CD4-positive, alpha-beta T cell treated with Interleukin-15 for 4 hours (primary cell): ENCODE measurements around the gene NTN4.
A peak's percentile ranks its signal among the peaks of the same experiment; 100 is the strongest.

Experiments
- DNase-seq: peaks from one replicate; pipeline ENCODE4 v3.0.0-alpha.2; 2020; ENCODE audit warnings: low spot score

Gene NTN4

GRCh38 chr12:95653771-95654546 is 136.6 kb downstream of the NTN4 start:
- DNase-seq = no peak

DNA sequence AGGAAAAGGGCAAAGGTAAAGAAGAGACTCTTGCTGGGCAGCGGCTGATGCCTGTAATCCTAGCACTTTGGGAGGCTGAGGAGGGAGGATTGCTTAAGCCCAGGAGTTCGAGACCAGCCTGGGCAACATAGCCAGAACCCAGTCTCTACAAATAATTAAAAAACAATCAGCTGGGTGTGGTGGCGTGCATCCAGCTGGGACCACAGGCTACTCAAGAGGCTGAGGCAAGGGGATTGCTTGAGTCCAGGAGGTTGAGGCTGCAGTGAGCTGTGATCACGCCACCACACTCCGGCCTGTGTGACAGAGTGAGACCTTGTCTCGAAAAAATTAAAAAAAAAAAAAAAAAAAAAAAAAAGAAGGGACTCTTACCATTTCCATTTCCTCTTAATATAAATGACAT is 138.9 kb downstream of the NTN4 start:
- no peak for DNase-seq

GRCh38 chr12:95648990-95649791 is 141.4 kb downstream of the NTN4 start:
- no peak for DNase-seq

DNA sequence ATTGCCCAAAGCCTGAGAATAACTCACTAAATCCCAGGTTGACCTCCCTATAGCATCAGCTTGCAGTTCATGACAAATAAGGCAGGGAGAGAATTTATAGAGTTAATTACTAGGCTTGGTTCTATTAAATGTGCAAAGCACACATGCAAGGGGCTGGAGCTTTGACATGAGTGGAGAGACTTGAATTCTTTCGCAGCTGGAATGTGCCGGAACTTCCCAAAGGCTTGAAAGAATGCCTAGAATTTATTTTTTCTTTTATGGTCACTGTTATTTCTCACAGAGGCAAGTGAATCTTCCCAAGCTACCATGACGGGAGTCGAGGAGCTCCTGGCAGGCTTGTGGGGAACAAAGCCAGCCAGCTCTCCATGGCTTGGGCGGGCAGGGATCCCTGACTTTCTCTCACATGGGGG is 143.8 kb downstream of the NTN4 start:
- no peak for DNase-seq

- no peak for DNase-seq
These were observed 147.3 kb downstream of the NTN4 start for GRCh38 chr12:95643256-95643655.

GRCh38 chr12:95642583-95642982 is 148.0 kb downstream of the NTN4 start:
- DNase-seq = no peak

DNA sequence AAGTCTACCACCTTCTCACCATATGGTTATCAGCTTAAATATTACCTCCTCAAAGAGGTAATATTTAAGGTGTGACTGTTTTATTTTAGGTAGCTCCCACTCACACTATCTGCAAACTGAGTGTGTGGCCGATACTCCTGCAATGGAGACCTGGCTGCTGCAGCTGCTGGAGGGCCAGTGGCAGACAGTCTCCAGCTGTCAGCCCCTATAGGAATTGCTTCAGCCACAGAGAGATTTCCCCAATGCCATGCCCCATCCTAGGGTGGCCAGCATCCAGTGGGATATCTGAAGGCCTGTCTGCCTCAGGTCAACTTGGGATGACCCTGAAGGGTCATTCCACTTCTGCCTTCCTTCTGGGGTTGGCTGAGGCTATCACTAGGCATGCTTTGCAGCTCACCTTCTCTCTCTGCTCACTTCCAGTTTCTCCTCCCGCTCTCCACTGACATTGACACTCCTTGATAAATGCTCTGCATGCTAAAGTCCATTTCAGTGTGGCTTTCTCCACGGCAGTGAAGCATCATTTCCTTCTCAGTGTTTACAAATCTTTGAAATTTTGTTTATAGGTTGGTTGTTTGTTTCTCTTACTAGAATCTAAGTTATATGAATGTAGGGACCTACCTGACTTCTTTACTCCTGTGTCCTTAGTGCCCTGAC is 149.1 kb downstream of the NTN4 start:
- DNase-seq = no peak

GRCh38 chr12:95640516-95640915 is 150.0 kb downstream of the NTN4 start:
- DNase-seq = no peak

DNA sequence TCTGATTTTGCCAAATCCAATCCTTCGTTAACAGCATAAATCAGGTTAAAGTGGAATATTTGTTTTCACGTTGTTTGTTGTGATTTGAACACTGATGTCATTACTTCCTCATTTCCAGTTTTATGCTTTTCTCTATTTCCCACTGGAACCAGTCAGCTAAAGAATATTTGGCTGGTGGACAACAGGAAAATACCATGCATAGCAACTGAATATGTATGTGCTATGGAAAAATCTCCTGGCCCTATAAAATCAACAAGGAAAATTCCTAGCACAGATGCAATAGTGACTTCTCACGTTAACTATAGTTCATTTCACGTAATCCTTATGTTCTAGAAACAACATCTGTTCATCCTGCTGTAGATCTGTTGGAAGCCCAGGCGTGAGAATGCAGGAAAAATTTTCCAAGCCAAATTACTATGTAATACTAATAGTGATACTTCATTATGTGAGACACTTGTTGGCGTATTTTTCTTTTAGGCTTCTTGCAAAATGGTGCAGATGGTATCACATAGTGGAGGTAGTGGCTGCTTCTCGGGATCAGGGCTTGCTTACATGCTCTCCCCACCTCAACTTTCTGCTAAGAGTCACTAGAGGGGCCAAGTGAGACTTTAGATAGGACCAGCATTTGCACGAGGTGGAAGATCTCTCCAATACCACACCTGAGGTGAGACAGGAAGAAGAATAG is 153.0 kb downstream of the NTN4 start:
- no peak for DNase-seq

- no peak for DNase-seq
These were observed 153.6 kb downstream of the NTN4 start for GRCh38 chr12:95637010-95637409.

DNA sequence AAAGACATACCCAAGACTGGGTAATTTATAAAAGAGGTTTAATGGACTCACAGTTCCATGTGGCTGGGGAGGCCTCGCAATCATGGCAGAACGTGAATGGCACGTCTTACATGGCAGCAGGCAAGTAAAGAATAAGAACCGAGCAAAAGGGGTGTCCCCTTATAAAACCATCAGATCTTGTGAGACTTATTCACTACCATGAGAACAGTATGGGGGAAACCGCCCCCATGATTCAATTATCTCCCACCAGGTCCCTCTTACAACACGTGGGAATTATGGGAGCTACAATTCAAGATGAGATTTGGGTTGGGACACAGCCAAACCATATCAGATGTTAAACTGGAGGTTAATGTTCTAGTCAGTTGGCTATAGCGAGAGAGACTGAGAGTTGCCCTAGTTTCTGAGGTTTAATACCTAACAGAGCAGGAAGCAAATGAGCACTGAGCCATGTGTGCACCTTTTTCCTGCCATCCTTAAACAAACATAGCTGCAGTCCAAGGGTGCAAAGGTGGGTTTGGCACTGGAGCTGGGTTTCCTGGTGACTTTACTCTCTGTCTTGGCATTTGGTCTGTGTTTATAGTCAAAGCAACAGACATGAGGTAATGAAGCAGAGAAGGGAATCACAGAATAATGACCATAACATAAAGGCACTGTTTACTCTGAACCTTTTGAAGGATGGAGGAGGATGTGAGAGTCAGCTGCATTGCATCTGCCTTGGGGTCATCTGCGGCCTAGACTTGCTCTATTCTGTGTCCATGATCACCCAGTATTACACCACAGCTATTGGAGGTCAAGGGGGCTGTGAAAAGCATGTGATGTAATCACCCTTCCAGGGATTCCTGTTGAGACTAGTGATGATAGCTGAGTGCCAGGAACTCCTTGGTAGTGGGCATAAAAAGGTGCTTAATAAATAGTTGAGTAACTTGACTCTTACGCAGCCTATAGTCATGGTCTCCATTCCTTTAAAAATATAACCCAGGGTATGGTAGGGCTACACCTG is 155.6 kb downstream of the NTN4 start:
- no peak for DNase-seq

- DNase-seq = no peak
These were observed 156.7 kb downstream of the NTN4 start for GRCh38 chr12:95633732-95634465.

GRCh38 chr12:95633049-95633731 is 157.4 kb downstream of the NTN4 start:
- no peak for DNase-seq

GRCh38 chr12:95630496-95630895 is 160.1 kb downstream of the NTN4 start:
- no peak for DNase-seq

DNA sequence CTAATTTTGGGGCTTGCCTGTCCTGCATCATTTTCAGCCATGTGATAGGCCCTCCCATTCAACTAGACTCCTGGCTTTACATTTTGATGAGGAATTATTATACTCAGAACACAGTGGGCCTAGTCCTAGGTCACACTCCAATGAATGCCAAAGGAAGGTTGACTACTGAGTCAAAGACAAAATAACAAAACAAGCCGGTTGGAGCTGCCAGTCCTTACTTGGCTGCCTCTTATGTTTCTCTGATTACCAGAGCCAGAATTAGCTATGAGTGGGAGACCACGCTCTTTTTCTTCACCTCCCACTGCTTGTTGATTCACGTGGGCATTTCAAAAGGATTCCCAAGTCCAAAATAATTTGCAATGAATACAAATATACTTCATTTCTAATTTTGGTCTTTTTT is 161.2 kb downstream of the NTN4 start:
- DNase-seq = no peak

GRCh38 chr12:95626854-95627253 is 163.7 kb downstream of the NTN4 start:
- DNase-seq = no peak

GRCh38 chr12:95625012-95625411 is 165.6 kb downstream of the NTN4 start:
- no peak for DNase-seq

- no peak for DNase-seq
These were observed 166.0 kb downstream of the NTN4 start for GRCh38 chr12:95624589-95624988.

GRCh38 chr12:95623554-95624170 is 166.9 kb downstream of the NTN4 start:
- peak; percentile 15 for DNase-seq
